Esophagus squamous epithelium (tissue), 5 donors: ENCODE results near the gene CACNA2D3. TPM values are rescaled to one million over a fixed set of nuclear protein-coding genes. Genes with fewer than 3 reads are reported as not detected.

Experiments
- DNase-seq: peaks from one replicate; lab custom pipeline; 2025; lab: John Stamatoyannopoulos, UW
- H3K27ac ChIP-seq, 4 donors: fragments of 200-600 bp; sonication (generic); one replicate each; pipeline ENCODE4 v1.5.1; 2016 to 2019; ENCODE audit warnings: mild to moderate bottlenecking in 1 of 4
- H3K27me3 ChIP-seq, 4 donors: fragments of 200-600 bp; sonication (generic); 1 replicate in 3 of 4; 2 replicates in 1 of 4; pipeline versions ENCODE4 v1.5.1 to v1.6.0; 2017 to 2021; ENCODE audit warnings: antibody characterized with exemption in 1 of 4
- H3K36me3 ChIP-seq, 3 donors: fragments of 200-600 bp; sonication (generic); one replicate each; pipeline ENCODE4 v1.5.1; 2016 to 2019
- H3K4me1 ChIP-seq, 3 donors: fragments of 200-600 bp; sonication (generic); one replicate each; pipeline ENCODE4 v1.5.1; 2017 to 2019
- H3K4me3 ChIP-seq, 4 donors: fragments of 200-600 bp; sonication (generic); 1 replicate in 3 of 4; 2 replicates in 1 of 4; pipeline ENCODE4 v1.5.1; 2016 to 2019; ENCODE audit warnings: mild to moderate bottlenecking in 2 of 4, moderate library complexity in 1 of 4
- H3K9me3 ChIP-seq, 3 donors: fragments of 200-600 bp; sonication (generic); one replicate each; pipeline ENCODE4 v1.5.1; 2016 to 2019
- CTCF ChIP-seq, 6 experiments: fragments of 450-650 bp in 4 of 6; fragments of 200-600 bp in 2 of 6; sonication (generic) in 2 of 6; IDR thresholded peaks; one replicate each; pipeline ENCODE4 v1.5.1; 2016 to 2019; ENCODE audit warnings: antibody characterized with exemption in 6 of 6, mild to moderate bottlenecking in 4 of 6, moderate library complexity in 4 of 6
- POLR2A ChIP-seq, 4 donors: fragments of 450-650 bp; IDR thresholded peaks; one replicate each; pipeline ENCODE4 v1.6.1; 2017; ENCODE audit warnings: antibody characterized with exemption in 4 of 4, mild to moderate bottlenecking in 4 of 4, moderate library complexity in 3 of 4
- WGBS, 2 donors: methylation state at CpG; one replicate each; pipeline ENCODE4 v1.1.5; 2018; 5-methylcytosine and 5-hydroxymethylcytosine counted together
- intact Hi-C: fragments of 100-400 bp; cut with DNase I; formaldehyde crosslinking; loops from one replicate; pipeline ENCODE4 v1.15.0; 2022
- total RNA-seq, 4 donors: library from RNA; depleted of rRNA; stranded (reverse); fragments of >200 nt; gene quantifications; one replicate each; pipeline ENCODE4 v1.1.0, GENCODE V29; 2016
- donor health status: DM: yes; HTN: yes; CAD: no.

Gene CACNA2D3
- total RNA-seq, 4 donors from 2014 or later, result 1.2 to 7.1 (median 5.1) TPM

DNA sequence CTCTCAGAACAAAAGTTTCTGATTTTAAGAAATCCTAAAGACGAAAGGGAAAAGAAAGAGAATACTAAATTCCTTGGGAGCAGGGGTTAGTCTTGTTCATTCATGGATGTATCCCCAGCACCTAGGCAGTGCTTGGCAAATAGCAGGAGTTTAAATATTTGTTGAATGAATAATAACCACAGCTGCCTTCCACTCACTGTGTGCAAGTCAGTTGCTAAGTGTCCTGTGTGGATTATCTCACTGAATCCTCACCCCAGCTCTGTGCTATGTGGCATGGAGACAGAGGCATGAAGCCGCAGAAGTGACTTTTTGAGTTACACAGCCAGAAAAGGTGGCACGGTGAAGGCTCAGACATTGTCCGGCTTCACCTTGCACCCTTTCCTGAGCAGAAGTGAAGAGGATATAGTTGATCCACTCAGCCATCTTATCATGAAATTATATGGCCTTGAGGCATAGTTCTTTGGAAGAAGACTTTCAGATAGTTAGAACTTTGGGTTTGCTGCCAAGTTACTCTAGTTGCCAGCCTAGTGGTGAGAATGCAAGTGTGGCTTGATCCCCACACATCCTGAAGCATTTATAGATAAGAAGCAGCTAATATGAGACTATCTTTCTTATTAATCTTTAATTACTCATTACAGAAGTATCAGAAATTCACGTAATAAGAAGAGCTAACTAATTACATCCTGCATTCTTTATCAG is 450.0 kb downstream of the CACNA2D3 start:
- H3K4me3 ChIP-seq, result no peak overlapping the region
- intact Hi-C loops, result no loop called here
- no peak overlapping the region for H3K27ac ChIP-seq
- no peak for TF ChIP-seq POLR2A (IDR thresholded peaks at IDR 0.05)
- TF ChIP-seq CTCF (IDR thresholded peaks at IDR 0.05), result no peak
- H3K9me3 ChIP-seq, result no peaks in the 10 kb centered on the region
- 89 to 91% methylated on average over 4 to 5 of the region's 5 CpGs for WGBS, 2 donors
- H3K27me3 ChIP-seq, result no peaks in the 10 kb centered on the region
- H3K4me1 ChIP-seq, result peaks cover 0 to 9% (median 0%) of the 10 kb centered on the region in 3 donors
- H3K36me3 ChIP-seq, result no peaks in the 10 kb centered on the region
- DNase-seq, result no peak

- intact Hi-C loops, result no loop called here
- no peaks in the 10 kb centered on the region for H3K9me3 ChIP-seq
- no peak overlapping the region for H3K27ac ChIP-seq
- no peak for DNase-seq
- H3K27me3 ChIP-seq, result no peaks in the 10 kb centered on the region
- no peaks in the 10 kb centered on the region for H3K36me3 ChIP-seq
- H3K4me3 ChIP-seq, result no peak overlapping the region
- 68 to 79% methylated on average over 8 of the region's 8 CpGs for WGBS, 2 donors
- H3K4me1 ChIP-seq, result no peaks in the 10 kb centered on the region
- TF ChIP-seq CTCF (IDR thresholded peaks at IDR 0.05), result no peak
- no peak for TF ChIP-seq POLR2A (IDR thresholded peaks at IDR 0.05)
Observed at GRCh38 chr3:54573858-54574257, 451.5 kb downstream of the CACNA2D3 start.

DNA sequence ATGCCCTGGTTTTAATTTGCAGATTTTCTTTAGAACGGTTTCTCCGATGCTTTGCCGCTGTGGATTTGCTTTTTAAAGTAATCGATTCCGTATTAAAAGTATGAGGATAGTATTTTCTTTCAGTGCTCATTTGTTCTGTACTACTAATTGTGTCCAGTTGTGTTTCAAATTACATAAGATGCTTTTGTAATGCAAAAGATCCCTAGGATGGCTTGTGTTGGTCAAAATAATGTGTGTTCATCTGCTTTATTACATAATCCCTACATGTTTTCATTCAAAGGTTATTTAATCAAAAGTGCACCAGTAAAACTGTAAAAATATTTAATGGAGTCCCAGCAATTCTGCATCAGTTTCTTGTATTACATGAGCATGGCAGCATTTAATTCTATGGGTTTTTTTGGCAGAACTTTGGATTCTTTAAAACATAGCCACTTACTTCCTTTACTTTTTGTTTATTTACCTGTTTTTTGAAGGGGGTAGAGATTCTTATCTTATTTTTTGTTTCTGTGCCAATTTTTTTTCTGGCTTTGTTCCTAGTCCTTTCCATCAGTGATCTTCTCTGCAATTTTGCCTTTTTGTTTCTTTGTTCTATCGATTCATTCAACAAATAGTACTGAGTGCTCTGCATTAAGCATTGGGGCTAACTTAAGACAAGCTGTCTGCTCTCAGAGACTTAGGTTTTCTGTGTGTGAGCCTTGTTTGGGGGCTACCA is 452.7 kb downstream of the CACNA2D3 start:
- no peaks in the 10 kb centered on the region for H3K4me1 ChIP-seq
- intact Hi-C loops, result no loop called here
- 77 to 84% methylated on average over 6 of the region's 6 CpGs for WGBS, 2 donors
- H3K27me3 ChIP-seq, result no peaks in the 10 kb centered on the region
- no peaks in the 10 kb centered on the region for H3K9me3 ChIP-seq
- TF ChIP-seq CTCF (IDR thresholded peaks at IDR 0.05), result no peak
- TF ChIP-seq POLR2A (IDR thresholded peaks at IDR 0.05), result no peak
- DNase-seq, result no peak
- no peak overlapping the region for H3K27ac ChIP-seq
- no peak overlapping the region for H3K4me3 ChIP-seq
- no peaks in the 10 kb centered on the region for H3K36me3 ChIP-seq

DNA sequence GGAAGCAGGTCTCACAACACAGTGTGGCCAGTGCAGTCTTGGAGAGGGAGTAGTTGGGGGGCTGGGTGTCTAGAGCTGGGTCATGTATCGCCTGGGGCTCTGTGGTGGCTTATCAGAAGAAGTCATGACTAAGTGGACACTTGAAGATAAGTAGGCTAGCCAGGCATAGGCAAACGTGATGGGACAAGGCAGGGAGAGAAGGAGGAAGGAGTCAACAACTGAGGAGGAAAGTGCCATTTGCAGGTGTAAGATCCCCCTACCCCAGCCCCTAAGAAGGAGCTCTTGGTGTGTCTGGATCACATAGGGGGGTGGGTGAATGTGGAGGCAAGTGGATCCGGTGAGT is 453.2 kb downstream of the CACNA2D3 start:
- Histone ChIP-seq H3K36me3 (no peaks in the 10 kb centered on the region), H3K4me1 (no peaks in the 10 kb centered on the region), H3K27me3 (no peaks in the 10 kb centered on the region), H3K4me3 (no peak overlapping the region), H3K9me3 (no peaks in the 10 kb centered on the region), H3K27ac (no peak overlapping the region)
- DNase-seq, result no peak
- intact Hi-C loops, result no loop called here
- WGBS, 2 donors, result 58 to 68% methylated on average over 3 of the region's 3 CpGs
- TF ChIP-seq CTCF (IDR thresholded peaks at IDR 0.05) (no peak), POLR2A (IDR thresholded peaks at IDR 0.05) (no peak)

- Histone ChIP-seq H3K27me3 (no peaks in the 10 kb centered on the region), H3K27ac (no peak overlapping the region), H3K4me1 (no peaks in the 10 kb centered on the region), H3K36me3 (no peaks in the 10 kb centered on the region), H3K9me3 (no peaks in the 10 kb centered on the region), H3K4me3 (no peak overlapping the region)
- intact Hi-C loops, result no loop called here
- TF ChIP-seq CTCF (IDR thresholded peaks at IDR 0.05) (no peak), POLR2A (IDR thresholded peaks at IDR 0.05) (no peak)
- 81 to 98% methylated on average over 3 of the region's 3 CpGs for WGBS, 2 donors
- no peak for DNase-seq
Observed at GRCh38 chr3:54577313-54577712, 455.0 kb downstream of the CACNA2D3 start.
